Astrocyte of the cerebellum (primary cell): ENCODE data around the gene ABCC5.

Source experiments
- DNase-seq: peaks from one replicate; pipeline ENCODE4 v3.0.0-alpha.2; 2011; ENCODE audit warnings: low read depth
- H3K4me3 ChIP-seq: 2 replicates; pipeline ENCODE4 v1.5.1; 2011; ENCODE audit warnings: mild to moderate bottlenecking, low read depth, low read length, moderate library complexity
- in situ Hi-C: cut with HindIII; loops from 2 replicates; pipeline ENCODE4 v1.10.0; 2017; ENCODE audit warnings: low sequenced_read_pairs
- TF ChIP-seq, protein P1 (sequence below): IDR thresholded peaks from 2 replicates; pipeline ENCODE4 v1.5.1; 2012; ENCODE audit warnings: low read length, low read depth, moderate library complexity, mild to moderate bottlenecking; ENCODE audit errors: missing control alignments

Gene ABCC5

DNA sequence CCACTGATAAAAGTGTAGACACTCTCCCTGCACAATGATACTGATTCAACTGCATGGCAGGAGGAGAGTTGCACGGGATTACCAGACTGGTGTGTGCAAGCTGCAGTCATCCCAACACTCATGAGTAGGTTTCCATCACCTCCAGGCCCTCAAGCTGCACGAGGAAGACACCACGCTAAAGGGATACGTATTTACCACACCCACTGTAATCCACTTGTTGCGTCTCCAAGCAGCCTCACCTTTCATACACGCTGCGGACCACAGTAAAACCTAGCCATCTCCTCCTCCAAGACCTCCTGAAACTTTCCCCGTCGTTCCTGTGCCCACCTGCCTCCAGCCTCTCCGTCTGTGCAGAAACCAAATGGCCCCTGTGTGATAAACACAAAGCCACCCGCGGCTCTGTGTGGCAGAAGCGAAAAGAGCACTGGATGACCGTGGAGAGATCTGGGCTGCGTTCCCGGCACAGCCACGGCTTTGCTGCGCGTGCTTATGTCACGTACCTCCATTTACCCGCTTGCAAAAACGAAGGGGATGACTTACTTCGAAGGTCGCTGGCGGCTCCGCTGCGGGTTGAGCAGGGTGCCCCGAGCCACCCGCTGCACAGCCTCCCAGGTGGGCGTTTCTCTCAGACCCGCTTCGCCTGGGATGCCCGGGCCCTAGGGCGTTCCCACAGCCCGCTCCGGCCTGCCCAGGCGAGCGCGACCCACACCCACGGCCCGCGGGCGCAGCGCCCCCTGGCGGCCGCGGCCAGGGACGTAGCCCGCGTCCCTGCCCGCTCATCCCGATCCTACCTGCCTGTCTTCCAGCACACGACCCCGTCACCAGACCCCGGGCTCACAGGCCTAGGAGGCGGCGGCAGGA lies 643 bp downstream of the ABCC5 start:
- TF ChIP-seq, protein P1, sequence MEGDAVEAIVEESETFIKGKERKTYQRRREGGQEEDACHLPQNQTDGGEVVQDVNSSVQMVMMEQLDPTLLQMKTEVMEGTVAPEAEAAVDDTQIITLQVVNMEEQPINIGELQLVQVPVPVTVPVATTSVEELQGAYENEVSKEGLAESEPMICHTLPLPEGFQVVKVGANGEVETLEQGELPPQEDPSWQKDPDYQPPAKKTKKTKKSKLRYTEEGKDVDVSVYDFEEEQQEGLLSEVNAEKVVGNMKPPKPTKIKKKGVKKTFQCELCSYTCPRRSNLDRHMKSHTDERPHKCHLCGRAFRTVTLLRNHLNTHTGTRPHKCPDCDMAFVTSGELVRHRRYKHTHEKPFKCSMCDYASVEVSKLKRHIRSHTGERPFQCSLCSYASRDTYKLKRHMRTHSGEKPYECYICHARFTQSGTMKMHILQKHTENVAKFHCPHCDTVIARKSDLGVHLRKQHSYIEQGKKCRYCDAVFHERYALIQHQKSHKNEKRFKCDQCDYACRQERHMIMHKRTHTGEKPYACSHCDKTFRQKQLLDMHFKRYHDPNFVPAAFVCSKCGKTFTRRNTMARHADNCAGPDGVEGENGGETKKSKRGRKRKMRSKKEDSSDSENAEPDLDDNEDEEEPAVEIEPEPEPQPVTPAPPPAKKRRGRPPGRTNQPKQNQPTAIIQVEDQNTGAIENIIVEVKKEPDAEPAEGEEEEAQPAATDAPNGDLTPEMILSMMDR = peak; percentile 64
- H3K4me3 ChIP-seq = peak overlapping the region; percentile 98
- in situ Hi-C loops = loop anchor here (10.0 kb wide), 1 partner anchor 122 kb away; no protein-coding TSS in a partner anchor
- DNase-seq = no peak

DNA sequence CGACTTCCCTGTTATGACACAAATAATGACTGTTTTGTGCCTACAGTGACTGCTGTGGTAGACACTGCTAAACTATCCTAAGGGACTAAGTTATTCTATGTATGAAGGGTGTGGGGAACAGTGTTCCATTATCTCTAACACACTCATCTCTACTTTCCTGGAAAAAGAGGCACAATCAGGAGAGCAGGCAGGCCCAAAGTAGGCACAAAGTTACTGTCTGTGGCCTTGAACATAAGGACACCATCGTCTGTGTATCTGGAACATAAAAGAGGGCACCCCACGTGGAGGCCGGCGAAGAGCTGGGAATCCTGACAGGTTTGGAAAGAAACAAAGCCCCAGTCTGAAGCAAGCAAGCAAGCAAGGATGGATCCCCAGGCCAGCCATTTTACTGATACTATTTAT lies 1.5 kb downstream of the ABCC5 start:
- in situ Hi-C loops = loop anchor here (10.0 kb wide), 1 partner anchor 121 kb away; no protein-coding TSS in a partner anchor

DNA sequence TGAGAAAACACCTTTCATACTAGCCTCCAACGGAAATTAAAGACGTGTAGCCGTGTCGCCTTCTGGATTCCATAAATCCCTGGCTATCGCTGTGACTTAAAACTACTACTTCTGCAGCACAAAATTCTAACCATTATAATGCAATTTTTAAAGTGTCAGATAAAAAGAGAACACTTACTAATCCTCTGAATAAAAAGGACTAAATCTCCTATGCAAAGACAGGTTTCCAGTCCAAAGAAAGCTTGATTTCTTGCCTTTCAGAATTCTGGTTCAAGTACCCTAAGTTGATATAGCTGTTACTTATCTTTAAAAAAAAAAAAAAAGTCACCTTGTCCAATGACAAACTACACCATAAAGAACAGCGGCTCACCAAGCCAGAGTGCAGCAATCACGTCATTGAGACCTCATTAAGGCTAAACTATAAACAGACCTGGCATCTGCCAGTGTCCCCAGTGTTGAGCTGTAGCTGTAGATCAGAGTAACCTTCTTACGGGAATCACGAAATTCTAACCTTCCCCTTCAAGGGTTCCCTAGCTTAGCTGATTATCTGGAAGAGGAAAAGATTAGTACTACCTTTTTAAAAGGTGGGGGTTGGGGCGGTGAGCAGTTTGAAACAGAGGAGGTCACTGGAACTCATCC lies 2.2 kb downstream of the ABCC5 start:
- no peak overlapping the region for H3K4me3 ChIP-seq
- no peak for DNase-seq
- TF ChIP-seq, protein P1 = no peak
- in situ Hi-C loops = loop anchor here (10.0 kb wide), 1 partner anchor 121 kb away; no protein-coding TSS in a partner anchor

More for the DNA sequence above, 1.5 kb downstream of the ABCC5 start:
- TF ChIP-seq, protein P1 = no peak
- no peak for DNase-seq
- no peak overlapping the region for H3K4me3 ChIP-seq

DNA sequence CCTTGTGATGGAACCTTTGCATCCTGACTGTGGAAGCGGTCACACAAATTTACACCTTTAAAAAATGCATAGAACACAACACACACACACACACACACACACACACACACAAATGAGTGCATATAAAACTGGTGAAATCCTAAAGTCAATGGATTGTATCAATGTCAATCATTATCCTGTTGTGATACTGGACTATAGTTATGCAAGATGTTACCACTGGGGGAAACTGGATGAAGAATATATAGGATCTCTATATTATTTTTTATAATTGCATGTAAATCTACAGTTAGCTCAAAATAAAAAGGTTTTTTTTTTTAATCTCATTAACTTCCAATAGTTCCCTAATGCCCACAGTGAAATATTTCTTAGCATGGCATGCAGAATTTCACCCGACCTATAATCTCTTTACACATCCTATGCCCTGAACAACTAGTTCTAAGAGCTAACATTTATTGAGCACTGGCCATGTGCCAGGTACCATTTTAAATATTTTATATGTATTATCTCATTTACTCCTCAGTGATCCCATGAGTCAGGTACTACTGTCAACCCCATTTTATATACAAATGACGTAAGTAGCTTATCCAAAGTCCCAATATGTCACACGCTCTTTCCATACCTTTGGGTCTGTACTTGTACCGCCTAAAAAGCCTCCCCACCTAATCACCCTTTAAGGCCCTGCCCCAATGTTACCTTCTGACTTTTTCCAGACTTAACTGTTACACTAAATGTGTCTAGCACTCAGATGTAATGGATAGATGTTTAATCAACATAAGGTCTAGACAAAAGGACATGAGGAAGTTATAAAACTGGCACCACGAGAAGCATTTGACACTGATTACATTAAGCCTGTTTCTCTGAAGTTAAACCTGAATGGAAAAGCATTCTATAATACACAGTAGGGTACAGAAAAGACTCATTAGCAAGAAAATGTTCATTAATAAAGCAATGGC lies 5.5 kb downstream of the ABCC5 start:
- TF ChIP-seq, protein P1 = no peak
- no peak for DNase-seq
- H3K4me3 ChIP-seq = no peak overlapping the region
- in situ Hi-C loops = loop anchor here (10.0 kb wide), 1 partner anchor 117 kb away; no protein-coding TSS in a partner anchor

DNA sequence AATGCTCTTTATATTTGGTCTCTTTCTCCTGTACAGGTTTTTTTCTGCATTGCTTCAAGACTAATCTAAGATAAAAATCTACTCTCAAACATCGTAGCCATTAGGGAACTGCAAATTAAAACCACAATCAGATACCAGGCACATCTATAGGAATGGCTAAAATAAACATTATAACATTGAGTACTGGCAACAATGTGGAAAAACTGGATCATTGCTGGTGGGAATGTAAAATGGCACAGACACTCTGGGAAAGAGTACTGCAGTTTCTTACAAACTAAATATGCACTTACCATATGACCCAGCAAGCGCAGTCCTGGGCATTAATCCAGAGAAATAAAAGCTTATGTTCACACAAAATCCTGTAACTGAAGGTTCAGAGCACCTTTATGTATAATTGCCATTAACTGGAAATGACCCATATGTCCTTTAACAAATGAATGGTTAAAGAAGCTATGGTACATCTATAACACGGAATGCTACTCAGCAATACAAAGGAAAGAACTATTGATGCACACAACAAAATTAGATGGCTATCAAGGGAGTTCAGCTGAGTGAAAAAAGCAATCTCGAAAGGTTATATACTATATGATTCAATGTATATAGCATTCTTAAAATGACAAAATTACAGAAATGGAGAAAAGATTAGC lies 6.3 kb downstream of the ABCC5 start:
- DNase-seq = no peak
- in situ Hi-C loops = loop anchor here (10.0 kb wide), 1 partner anchor 117 kb away; no protein-coding TSS in a partner anchor
- H3K4me3 ChIP-seq = no peak overlapping the region
- TF ChIP-seq, protein P1 = no peak
